Activated CD4-positive, alpha-beta memory T cell treated with anti-CD3 and anti-CD28 coated beads for 36 hours (primary cell): ENCODE data around the gene UGT2B11. TPM values are rescaled to one million over a fixed set of nuclear protein-coding genes. Genes with fewer than 3 reads are reported as not detected.
"Not testable (repeated sequence)": the region's sequence is repeated elsewhere in the genome, so short reads cannot be mapped to it uniquely, and the experiment has no call there.

Source experiments
- CTCF ChIA-PET: fragments of 350-600 bp; sonication (Branson Sonifier 250); formaldehyde crosslinking; loops from one replicate; lab custom pipeline; 2021; ENCODE audit warnings: antibody characterized with exemption, inconsistent platforms; lab: Charles Lee
- POLR2A ChIA-PET: fragments of 350-600 bp; sonication (Branson Sonifier 250); formaldehyde crosslinking; loops from one replicate; lab custom pipeline; 2021; ENCODE audit warnings: antibody characterized with exemption; lab: Charles Lee
- DNase-seq: peaks from one replicate; pipeline ENCODE4 v3.0.0-alpha.2; 2020
- H3K27ac Mint-ChIP-seq: one replicate; pipeline ENCODE4 v1.8.0; 2021; ENCODE audit warnings: mixed read lengths
- H3K27me3 Mint-ChIP-seq: one replicate; pipeline ENCODE4 v1.8.0; 2021; ENCODE audit warnings: mixed read lengths
- H3K36me3 Mint-ChIP-seq: one replicate; pipeline ENCODE4 v1.8.0; 2021; ENCODE audit warnings: mixed read lengths
- H3K4me1 Mint-ChIP-seq: one replicate; pipeline ENCODE4 v1.8.0; 2021; ENCODE audit warnings: low read depth, mixed read lengths
- H3K4me3 Mint-ChIP-seq: one replicate; pipeline ENCODE4 v1.8.0; 2021; ENCODE audit warnings: mild to moderate bottlenecking, mixed read lengths
- H3K9me3 Mint-ChIP-seq: one replicate; pipeline ENCODE4 v1.8.0; 2021; ENCODE audit warnings: mixed read lengths
- intact Hi-C: fragments of 100-400 bp; cut with micrococcal nuclease; formaldehyde crosslinking; loops from one replicate; pipeline ENCODE4 v1.15.1; 2023
- total RNA-seq, 2 experiments: library from RNA; stranded (reverse); gene quantifications; one replicate each; pipeline ENCODE4 v1.2.3, GENCODE V29; 2021

The UGT2B11 gene
- total RNA-seq, 2 experiments from 2014 or later, result not detected

- intact Hi-C loops, CTCF ChIA-PET, H3K27me3 Mint-ChIP-seq: not testable (repeated sequence)
Observed at GRCh38 chr4:69165707-69166106, 48.8 kb downstream of the UGT2B11 start.

GRCh38 chr4:69156913-69157312, 57.6 kb downstream of the UGT2B11 start:
- H3K4me3 Mint-ChIP-seq, result no peak overlapping the region
- no peaks in the 10 kb centered on the region for H3K9me3 Mint-ChIP-seq
- DNase-seq, result no peak
- no peaks in the 10 kb centered on the region for H3K4me1 Mint-ChIP-seq
- ChIA-PET POLR2A (no interaction called here), CTCF (no interaction called here)
- no peaks in the 10 kb centered on the region for H3K27me3 Mint-ChIP-seq
- H3K36me3 Mint-ChIP-seq, result no peaks in the 10 kb centered on the region
- H3K27ac Mint-ChIP-seq, result no peak overlapping the region
- intact Hi-C loops, result no loop called here

More at GRCh38 chr4:69165707-69166106, 48.8 kb downstream of the UGT2B11 start:
- H3K36me3 Mint-ChIP-seq, H3K27ac Mint-ChIP-seq, H3K4me3 Mint-ChIP-seq, H3K4me1 Mint-ChIP-seq, POLR2A ChIA-PET, H3K9me3 Mint-ChIP-seq, DNase-seq: not testable (repeated sequence)

- Mint-ChIP-seq H3K36me3 (no peaks in the 10 kb centered on the region), H3K9me3 (no peaks in the 10 kb centered on the region), H3K27ac (no peak overlapping the region), H3K27me3 (no peaks in the 10 kb centered on the region), H3K4me3 (no peak overlapping the region), H3K4me1 (no peaks in the 10 kb centered on the region)
- DNase-seq, result no peak
- intact Hi-C loops, result no loop called here
- ChIA-PET POLR2A (no interaction called here), CTCF (no interaction called here)
Observed at GRCh38 chr4:69154021-69154420, 60.5 kb downstream of the UGT2B11 start.

Other genes starting within 250 kb of the UGT2B11 start
- not detected for gene UGT2B7, start 118.3 kb downstream of the UGT2B11 start, total RNA-seq
- gene UGT2B28, start 65.7 kb upstream of the UGT2B11 start, total RNA-seq, result not detected